ENCODE data around the gene CEP192.

CEP192 gene

GRCh38 chr18:13100942-13101658, 109.9 kb downstream of the CEP192 start:
- DNase-seq (ENCODE audit: low spot score), result no peak

DNA sequence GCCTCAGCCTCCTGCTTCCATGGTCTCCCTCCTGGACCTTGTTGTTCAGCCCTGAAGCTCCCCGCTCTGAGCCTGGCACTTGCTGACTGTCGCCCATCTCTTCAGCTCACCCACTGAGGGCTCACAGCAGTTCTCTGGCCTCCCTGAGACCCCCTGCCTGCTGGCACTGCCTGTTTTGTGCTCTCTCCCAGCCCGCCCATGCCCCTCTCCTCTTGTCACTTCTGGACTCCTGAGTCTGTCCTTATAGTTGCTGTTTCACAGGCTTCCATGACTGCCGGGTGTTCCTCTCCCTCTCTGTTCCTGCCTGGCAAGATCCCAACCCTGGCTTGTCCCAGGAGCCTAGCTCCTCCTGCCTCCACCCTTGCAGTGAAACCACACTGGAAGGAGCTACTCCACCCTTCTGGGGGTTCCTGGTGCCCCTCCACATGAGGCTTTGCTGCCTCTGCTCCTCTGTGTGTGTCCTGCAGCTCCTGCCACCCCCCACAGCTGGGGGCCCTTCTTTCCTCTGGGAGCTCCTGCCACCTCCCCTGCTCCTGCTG, 110.6 kb downstream of the CEP192 start:
- no peak for DNase-seq (ENCODE audit: low spot score)

DNA sequence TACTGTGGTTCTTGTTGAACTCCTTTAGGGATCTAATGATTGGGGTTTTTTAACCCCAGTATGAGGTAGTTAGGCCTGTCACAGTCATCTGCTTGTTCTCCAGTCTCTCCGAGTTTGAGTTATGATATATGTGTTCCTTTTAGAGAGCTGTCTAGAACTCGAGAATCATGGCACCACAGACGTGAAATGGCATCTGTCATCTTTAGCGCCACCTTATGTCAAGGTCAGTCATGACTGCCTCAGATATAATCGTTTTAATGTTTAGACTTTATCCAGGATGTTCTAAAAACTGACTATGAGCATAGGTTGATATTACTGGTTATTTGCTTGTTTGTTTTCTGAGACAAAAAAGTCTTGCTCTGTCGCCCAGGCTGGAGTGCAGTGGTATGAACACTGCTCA, 112.2 kb downstream of the CEP192 start:
- no peak for DNase-seq (ENCODE audit: low spot score)

- DNase-seq (ENCODE audit: low spot score), result no peak
Observed at GRCh38 chr18:13105059-13105458, 113.9 kb downstream of the CEP192 start.

DNA sequence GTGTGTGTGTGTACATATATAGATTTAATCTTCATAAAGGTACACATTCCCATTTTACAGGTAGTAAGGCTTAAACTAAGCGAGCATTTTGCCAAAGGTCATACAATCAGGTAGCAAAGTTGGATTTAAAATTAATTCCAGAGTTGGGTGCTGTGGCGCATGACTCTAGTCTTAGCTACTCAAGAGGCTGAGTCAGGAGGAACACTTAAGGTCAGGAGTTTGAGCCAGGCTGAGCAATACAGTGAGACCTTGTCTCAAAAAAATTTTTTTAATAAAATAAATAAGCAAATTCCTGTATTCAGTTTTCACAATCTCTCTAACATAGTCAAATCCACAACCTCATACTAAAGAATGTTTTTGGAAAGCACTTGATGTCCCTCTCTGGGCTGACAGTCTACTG, 115.9 kb downstream of the CEP192 start:
- DNase-seq (ENCODE audit: low spot score), result no peak

DNA sequence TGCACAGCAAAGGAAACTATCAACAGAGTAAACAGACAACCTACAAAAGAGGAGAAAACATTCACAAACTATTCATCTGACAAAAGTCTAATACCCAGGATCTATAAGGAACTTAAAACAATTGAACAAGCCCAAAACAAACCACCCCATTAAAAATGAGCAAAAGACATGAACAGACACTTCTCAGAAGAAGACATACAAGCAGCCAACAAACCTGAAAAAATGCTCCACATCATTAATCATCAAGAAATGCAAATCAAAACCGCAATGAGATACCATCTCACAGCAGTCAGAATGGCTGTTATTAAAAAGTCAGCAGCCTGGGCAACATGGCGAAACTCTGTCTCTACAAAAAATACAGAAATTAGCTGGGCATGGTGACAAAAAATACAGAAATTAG, 117.2 kb downstream of the CEP192 start:
- no peak for DNase-seq (ENCODE audit: low spot score)

DNA sequence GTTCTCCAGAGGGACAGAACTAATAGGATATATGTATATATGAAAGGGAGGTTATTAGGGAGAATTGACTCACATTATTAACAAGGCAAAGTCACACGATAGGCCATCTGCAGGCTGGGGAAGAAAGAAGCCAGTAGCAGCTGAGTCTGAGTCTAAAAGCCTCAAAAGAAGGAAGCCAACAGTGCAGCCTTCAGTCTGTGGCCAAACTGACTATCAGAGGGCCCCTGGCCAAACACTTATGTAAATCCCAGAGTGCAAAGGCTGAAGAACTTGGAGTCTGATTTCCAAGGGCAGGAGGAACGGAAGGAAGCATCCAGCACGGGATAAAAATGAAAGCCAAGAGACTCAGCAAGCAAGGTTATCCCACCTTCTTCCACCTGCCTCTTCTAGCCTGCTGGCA, 119.4 kb downstream of the CEP192 start:
- DNase-seq (ENCODE audit: low spot score), result no peak

DNA sequence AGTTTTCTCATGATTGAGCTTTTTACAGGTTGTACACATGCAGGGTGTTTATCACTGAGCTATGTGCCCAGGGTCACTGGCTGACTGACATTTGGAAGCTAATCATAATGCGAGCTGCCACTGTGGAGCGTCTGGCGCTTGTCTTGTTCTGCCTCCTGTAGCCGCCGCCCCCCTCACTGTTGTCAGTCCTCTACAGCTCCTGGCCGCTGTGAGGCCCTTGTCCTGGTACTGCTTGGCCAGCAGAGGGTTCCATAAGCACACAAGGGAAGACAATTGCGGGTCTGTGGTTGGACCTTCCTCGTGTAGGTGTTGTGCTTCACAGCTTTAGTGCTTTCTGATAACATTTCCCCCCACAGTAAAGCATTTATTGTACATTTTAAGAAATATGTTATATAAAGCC, 121.8 kb downstream of the CEP192 start:
- DNase-seq (ENCODE audit: low spot score), result peak; percentile 66

- no peak for DNase-seq (ENCODE audit: low spot score)
Observed at GRCh38 chr18:13120255-13120654, 129.1 kb downstream of the CEP192 start.

GRCh38 chr18:13120983-13121441, 129.8 kb downstream of the CEP192 start:
- no peak for DNase-seq (ENCODE audit: low spot score)

DNA sequence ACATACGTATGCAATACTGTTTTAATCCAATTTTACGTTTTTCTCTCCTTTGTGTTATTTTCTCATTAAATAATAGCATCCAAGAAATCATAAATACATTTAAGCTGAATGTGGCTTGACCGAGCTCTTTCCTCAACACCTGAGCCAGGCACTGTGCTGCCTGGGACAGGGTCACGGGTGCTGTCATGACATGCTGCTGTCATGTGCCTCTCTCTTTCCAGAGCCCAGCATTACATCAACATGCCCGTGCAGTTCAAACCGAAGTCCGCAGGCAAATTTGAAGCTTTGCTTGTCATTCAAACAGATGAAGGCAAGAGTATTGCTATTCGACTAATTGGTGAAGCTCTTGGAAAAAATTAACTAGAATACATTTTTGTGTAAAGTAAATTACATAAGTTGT, 133.2 kb downstream of the CEP192 start:
- DNase-seq (ENCODE audit: low spot score), result no peak

GRCh38 chr18:13125191-13125590, 134.0 kb downstream of the CEP192 start:
- DNase-seq (ENCODE audit: low spot score), result no peak

DNA sequence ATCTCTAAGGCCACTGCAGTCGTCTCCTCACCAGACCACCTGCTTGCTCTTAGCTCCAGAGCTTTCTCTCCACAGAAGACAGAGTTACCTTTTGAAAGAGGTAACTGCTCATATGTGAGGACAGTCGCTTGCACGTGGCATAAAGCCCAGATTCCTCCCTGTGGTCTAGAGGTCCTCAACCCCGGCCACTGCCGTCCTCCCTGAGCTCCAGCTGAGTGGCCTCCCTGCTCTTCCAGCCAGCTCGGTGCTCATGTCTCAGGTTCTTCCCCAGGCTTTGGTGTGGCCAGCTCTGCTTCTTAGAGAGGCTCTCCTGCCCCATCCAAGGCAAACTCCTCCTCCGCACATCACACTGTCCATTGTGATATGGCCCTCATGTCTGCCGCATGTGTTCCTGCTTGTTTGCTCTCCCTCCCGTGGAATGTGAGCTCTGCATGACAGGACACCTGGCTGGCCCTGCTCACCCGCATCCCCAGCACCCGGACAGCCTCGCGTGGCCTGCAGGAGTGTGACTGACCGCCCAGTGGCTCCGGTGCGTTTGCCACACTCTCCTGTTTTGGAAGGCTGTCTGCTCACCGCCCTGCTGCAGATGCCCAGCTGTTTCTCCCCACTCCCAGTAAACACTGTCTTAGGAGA, 135.9 kb downstream of the CEP192 start:
- DNase-seq (ENCODE audit: low spot score), result no peak

DNA sequence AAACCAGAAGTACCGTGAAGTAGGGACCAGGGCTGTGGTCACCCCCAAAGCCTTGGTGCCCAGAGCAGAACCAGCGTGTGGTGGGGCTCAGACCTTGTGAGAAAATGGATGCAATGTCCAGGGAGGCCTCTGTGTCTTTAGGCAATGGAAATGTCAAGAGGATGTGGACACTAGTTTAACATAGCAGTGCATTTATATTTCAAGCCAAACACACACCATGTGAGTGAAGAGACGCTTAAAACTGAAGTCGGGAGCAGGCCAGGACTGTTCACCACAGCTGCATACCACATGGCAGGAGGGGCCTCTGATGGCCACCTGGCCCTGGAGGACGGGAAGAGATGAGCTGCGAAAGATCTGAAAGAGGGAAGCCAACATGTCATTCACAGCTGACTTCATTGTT, 140.1 kb downstream of the CEP192 start:
- DNase-seq (ENCODE audit: low spot score), result no peak

GRCh38 chr18:13134551-13135401, 143.6 kb downstream of the CEP192 start:
- DNase-seq (ENCODE audit: low spot score), result no peak

- DNase-seq (ENCODE audit: low spot score), result peak; percentile 86
Observed at GRCh38 chr18:13136056-13136903, 145.1 kb downstream of the CEP192 start.

- DNase-seq (ENCODE audit: low spot score), result peak; percentile 69
Observed at GRCh38 chr18:13136904-13137669, 145.9 kb downstream of the CEP192 start.

GRCh38 chr18:13137670-13138419, 146.7 kb downstream of the CEP192 start:
- peak; percentile 100 for DNase-seq (ENCODE audit: low spot score)

GRCh38 chr18:13138420-13139139, 147.4 kb downstream of the CEP192 start:
- DNase-seq (ENCODE audit: low spot score), result peak; percentile 35

All from HuH-7.5 (cell line).